Ascending aorta (tissue), 2 donors: ENCODE results near the gene FOXA3. TPM values are rescaled to one million over a fixed set of nuclear protein-coding genes. Genes with fewer than 3 reads are reported as not detected.

Experiments used
- DNase-seq, 2 donors: peaks; one replicate each; pipeline ENCODE4 v3.0.0-alpha.2; 2019; ENCODE audit warnings: low spot score in 2 of 2
- H3K27ac ChIP-seq, 2 donors: fragments of 200-600 bp; sonication (generic); one replicate each; pipeline ENCODE4 v1.5.1; 2016 to 2017; ENCODE audit warnings: mild to moderate bottlenecking in 1 of 2
- H3K27me3 ChIP-seq: fragments of 200-600 bp; sonication (generic); one replicate; pipeline ENCODE4 v1.5.1; 2017
- H3K36me3 ChIP-seq, 2 donors: fragments of 200-600 bp; sonication (generic); one replicate each; pipeline ENCODE4 v1.5.1; 2016
- H3K4me1 ChIP-seq, 2 donors: fragments of 200-600 bp; sonication (generic); one replicate each; pipeline ENCODE4 v1.5.1; 2016 to 2017; ENCODE audit warnings: mild to moderate bottlenecking in 1 of 2
- H3K4me3 ChIP-seq, 2 donors: fragments of 200-600 bp; sonication (generic); one replicate each; pipeline ENCODE4 v1.5.1; 2016 to 2017; ENCODE audit warnings: mild to moderate bottlenecking in 1 of 2
- H3K9me3 ChIP-seq, 2 donors: fragments of 200-600 bp; sonication (generic); one replicate each; pipeline ENCODE4 v1.5.1; 2016
- intact Hi-C: fragments of 100-400 bp; cut with DNase I; formaldehyde crosslinking; loops from one replicate; pipeline ENCODE4 v1.15.1; 2023
- total RNA-seq: library from RNA; depleted of rRNA; stranded (reverse); fragments of >200 nt; gene quantifications from one replicate; pipeline ENCODE4 v1.1.0, GENCODE V29; 2016
- TF ChIP-seq, protein P1 (sequence below), 3 experiments: fragments of 200-600 bp in 2 of 3; fragments of 450-650 bp in 1 of 3; sonication (generic) in 2 of 3; IDR thresholded peaks; one replicate each; pipeline ENCODE4 v1.5.1; 2016 to 2019; ENCODE audit warnings: antibody characterized with exemption in 3 of 3, mild to moderate bottlenecking in 1 of 3, moderate library complexity in 1 of 3

The FOXA3 gene
- total RNA-seq, result not detected

DNA sequence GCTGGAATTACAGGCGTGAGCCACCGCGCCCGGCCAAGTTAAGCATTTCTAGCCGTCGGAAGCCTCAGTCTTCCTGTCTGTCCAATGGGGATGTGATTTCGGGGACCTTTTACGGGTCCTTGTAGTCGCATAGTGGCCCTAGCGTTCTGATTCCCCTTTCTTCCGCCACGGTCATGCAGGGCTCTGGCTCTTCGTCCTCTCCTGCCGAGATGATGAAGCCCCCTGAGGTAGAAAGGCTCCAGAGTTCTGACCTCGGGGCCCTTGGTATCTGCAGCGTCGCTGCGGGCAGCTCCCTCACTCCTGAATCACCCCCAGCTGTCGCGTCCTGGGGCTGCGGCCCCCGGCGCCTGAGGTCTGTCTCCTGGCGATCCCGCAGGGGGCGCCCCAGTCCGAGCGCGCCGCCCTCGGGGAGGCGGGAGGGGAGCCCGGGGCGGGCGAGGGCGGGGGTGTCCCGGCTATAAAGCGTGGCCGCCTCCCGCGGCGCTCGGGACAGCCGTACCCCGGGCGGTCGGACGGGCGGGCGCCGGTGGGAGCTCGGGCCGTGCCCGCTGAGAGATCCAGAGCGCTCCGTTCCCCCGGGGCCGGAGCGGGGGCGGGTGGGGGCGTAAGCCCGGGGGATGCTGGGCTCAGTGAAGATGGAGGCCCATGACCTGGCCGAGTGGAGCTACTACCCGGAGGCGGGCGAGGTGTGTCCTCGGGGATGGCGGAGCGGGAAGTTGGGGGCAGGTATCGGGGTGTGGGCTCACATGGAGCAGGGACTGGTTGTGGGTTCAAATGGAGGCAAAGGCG lies at the start of gene FOXA3:
Gene FOXA3 (plus strand): TSS at position 487 of the 789 bp plus-strand sequence. CDS start 131 bp downstream, at position 618.
- H3K4me3 ChIP-seq, result peak within 1 kb of the TSS; percentile 73 to 88
- TF ChIP-seq, protein P1, sequence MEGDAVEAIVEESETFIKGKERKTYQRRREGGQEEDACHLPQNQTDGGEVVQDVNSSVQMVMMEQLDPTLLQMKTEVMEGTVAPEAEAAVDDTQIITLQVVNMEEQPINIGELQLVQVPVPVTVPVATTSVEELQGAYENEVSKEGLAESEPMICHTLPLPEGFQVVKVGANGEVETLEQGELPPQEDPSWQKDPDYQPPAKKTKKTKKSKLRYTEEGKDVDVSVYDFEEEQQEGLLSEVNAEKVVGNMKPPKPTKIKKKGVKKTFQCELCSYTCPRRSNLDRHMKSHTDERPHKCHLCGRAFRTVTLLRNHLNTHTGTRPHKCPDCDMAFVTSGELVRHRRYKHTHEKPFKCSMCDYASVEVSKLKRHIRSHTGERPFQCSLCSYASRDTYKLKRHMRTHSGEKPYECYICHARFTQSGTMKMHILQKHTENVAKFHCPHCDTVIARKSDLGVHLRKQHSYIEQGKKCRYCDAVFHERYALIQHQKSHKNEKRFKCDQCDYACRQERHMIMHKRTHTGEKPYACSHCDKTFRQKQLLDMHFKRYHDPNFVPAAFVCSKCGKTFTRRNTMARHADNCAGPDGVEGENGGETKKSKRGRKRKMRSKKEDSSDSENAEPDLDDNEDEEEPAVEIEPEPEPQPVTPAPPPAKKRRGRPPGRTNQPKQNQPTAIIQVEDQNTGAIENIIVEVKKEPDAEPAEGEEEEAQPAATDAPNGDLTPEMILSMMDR (IDR thresholded peaks at IDR 0.05), result peak; percentile 38 to 59 (median 39)
- peaks cover 4 to 15% of the 10 kb centered on the region in 2 donors for H3K4me1 ChIP-seq
- no peaks in the 10 kb centered on the region for H3K9me3 ChIP-seq
- intact Hi-C loops, result loop anchor here (1.0 to 2.0 kb wide), 7 partner anchors 22 to 133 kb away; partner anchors contain the start of genes CCDC61, FBXO46, IRF2BP1 and MYPOP
- peak in 1 of 2 donors; percentile 72 for DNase-seq
- peaks cover 9% of the 10 kb centered on the region for H3K27me3 ChIP-seq
- no peak within 1 kb of the TSS for H3K27ac ChIP-seq
- peaks cover 6 to 8% of the 10 kb centered on the region in 2 donors for H3K36me3 ChIP-seq

DNA sequence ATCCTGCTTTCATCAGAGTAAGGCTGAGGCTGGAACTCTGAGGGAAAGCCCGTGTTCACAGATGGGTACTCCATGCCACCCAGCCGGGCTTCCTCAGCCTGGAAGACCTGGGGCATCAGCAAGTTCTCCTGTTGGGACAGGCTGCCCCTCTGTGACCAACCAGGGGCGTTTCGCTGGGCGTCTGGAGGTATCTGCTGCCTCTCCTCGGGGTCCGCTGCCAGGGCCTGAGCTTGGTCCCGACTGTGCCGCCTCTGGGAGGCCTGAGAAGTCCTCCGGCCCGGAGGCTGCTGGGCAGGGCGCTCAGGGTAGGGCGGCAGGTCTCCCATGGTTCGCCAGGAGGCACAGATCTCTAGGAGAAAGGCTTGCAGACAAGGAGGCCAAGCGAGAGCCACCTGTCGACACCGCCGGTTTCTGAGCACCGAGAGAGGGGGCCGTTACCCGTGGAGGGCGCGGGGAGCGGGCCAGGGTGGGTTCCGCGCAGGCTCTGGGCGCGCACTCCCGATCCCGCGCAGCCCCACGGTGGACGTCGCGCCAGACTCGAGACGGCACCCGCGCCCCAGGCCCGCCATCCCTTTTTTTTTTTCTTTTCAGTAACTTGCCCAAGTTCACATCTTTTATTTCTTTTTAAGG lies 49.2 kb upstream of the FOXA3 start, which contains the start of gene RSPH6A:
Gene RSPH6A (minus strand): TSS at position 458 of the 630 bp plus-strand sequence. CDS start 132 bp downstream, at position 326.
- H3K36me3 ChIP-seq, result peaks cover 2 to 6% of the 10 kb centered on the region in 2 donors
- TF ChIP-seq, protein P1 (IDR thresholded peaks at IDR 0.05), result no peak
- H3K27me3 ChIP-seq, result no peaks in the 10 kb centered on the region
- intact Hi-C loops, result loop anchor here (5.0 kb wide), 1 partner anchor 202 kb away; no protein-coding TSS in a partner anchor
- peak within 1 kb of the TSS; percentile 14 to 63 for H3K4me3 ChIP-seq
- H3K9me3 ChIP-seq, result no peaks in the 10 kb centered on the region
- peak within 1 kb of the TSS in 1 of 2 donors; percentile 67 for H3K27ac ChIP-seq
- peaks cover 0 to 4% of the 10 kb centered on the region in 2 donors for H3K4me1 ChIP-seq
- DNase-seq, result no peak

DNA sequence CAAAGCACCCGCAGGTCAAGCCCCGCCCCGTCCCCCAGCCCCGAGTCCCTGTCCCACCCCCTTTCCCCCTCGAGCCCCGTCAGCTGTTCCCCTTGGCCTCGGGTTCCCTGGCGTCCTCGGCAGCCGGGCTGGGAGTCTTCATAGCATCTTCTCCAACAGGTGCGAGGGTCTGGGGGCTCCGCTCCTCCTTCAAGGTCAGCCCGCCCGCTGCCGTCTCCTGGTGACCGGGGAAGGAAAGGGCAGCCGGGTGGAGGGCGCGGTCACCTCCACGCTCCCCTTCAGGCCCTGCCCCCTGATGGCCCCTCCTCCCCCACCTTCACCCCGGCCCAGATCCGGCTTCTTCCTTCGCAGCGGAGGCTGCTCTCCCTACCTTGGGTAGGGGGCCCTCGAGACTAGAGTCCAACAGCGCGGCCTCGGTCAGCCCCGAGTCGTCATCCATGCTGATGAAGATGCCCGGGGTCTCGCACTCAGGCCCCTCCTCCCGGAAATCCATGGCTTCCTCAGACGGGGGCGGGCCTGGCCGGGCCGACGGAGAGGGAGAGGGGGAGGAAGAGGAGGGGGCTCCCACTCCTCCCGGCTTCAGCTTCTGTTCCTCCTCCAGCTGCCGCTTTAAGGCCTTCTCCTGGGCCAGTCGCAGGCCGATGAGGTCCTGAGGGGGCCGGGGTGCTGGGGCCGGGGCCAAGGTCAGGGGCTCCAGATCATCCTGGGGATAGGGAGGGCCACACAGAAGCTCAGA lies 48.5 kb upstream of the FOXA3 start:
- peak overlapping the region; percentile 14 to 63 for H3K4me3 ChIP-seq
- H3K36me3 ChIP-seq, result peaks cover 8 to 10% of the 10 kb centered on the region in 2 donors
- TF ChIP-seq, protein P1 (IDR thresholded peaks at IDR 0.05), result no peak
- H3K9me3 ChIP-seq, result no peaks in the 10 kb centered on the region
- no peak for DNase-seq
- intact Hi-C loops, result loop anchor here (2.0 to 5.0 kb wide), 2 partner anchors 47 to 202 kb away; partner anchors contain the start of gene SYMPK
- peaks cover 0 to 4% of the 10 kb centered on the region in 2 donors for H3K4me1 ChIP-seq
- H3K27me3 ChIP-seq, result no peaks in the 10 kb centered on the region
- peak overlapping the region in 1 of 2 donors; percentile 67 for H3K27ac ChIP-seq

GRCh38 chr19:45816236-45817009 lies 47.7 kb upstream of the FOXA3 start:
- Histone ChIP-seq H3K36me3 (peaks cover 15 to 18% of the 10 kb centered on the region in 2 donors), H3K27me3 (no peaks in the 10 kb centered on the region), H3K4me1 (peaks cover 0 to 4% of the 10 kb centered on the region in 2 donors), H3K9me3 (no peaks in the 10 kb centered on the region), H3K27ac (peak overlapping the region in 1 of 2 donors; percentile 67), H3K4me3 (peak overlapping the region in 1 of 2 donors; percentile 63)
- intact Hi-C loops, result loop anchor here (2.0 to 5.0 kb wide), 2 partner anchors 46 to 201 kb away; partner anchors contain the start of gene SYMPK
- DNase-seq, result no peak
- TF ChIP-seq, protein P1 (IDR thresholded peaks at IDR 0.05), result no peak
